H1 (cell line): ENCODE data around the gene NSDHL.

ENCODE experiments used
- BCL11A ChIP-seq, 2 experiments: IDR thresholded peaks; one replicate each; pipeline ENCODE4 v1.6.1; 2011; ENCODE audit warnings: low read depth in 2 of 2, low read length in 2 of 2, mild to moderate bottlenecking in 2 of 2
- CEBPB ChIP-seq: IDR thresholded peaks from 2 replicates; pipeline ENCODE4 v1.6.1; 2012; ENCODE audit warnings: low read depth, low read length
- CTCF ChIP-seq, 3 experiments: IDR thresholded peaks; 1 replicate in 2 of 3; 2 replicates in 1 of 3; pipeline versions ENCODE4 v1.5.1 to v1.6.1; 2011; ENCODE audit warnings: low read length in 3 of 3, mild to moderate bottlenecking in 3 of 3, inconsistent platforms in 2 of 3, low read depth in 1 of 3, moderate library complexity in 1 of 3; ENCODE audit not compliant: insufficient read depth in 1 of 3; ENCODE audit errors: control extremely low read depth in 1 of 3
- EP300 ChIP-seq, 2 experiments: IDR thresholded peaks; 1 replicate in 1 of 2; 2 replicates in 1 of 2; pipeline ENCODE4 v1.6.1; 2011 to 2012; ENCODE audit warnings: low read depth in 2 of 2, low read length in 2 of 2, mild to moderate bottlenecking in 2 of 2, borderline replicate concordance in 1 of 2, inconsistent platforms in 1 of 2, moderate library complexity in 1 of 2
- POLR2A ChIP-seq, 2 experiments: IDR thresholded peaks; 1 replicate in 1 of 2; 2 replicates in 1 of 2; pipeline ENCODE4 v1.6.1; 2011; ENCODE audit warnings: low read depth in 2 of 2, low read length in 2 of 2, mild to moderate bottlenecking in 2 of 2; ENCODE audit errors: control extremely low read depth in 1 of 2
- RBBP5 ChIP-seq: IDR thresholded peaks from 2 replicates; pipeline ENCODE4 v1.7.1; 2012; ENCODE audit warnings: low read depth, mild to moderate bottlenecking, inconsistent platforms, low read length, moderate library complexity, borderline replicate concordance
- RFX5 ChIP-seq: IDR thresholded peaks from 2 replicates; pipeline ENCODE4 v1.6.1; 2011; ENCODE audit warnings: low read depth, low read length, improper control_type of control experiment, borderline replicate concordance

DNA sequence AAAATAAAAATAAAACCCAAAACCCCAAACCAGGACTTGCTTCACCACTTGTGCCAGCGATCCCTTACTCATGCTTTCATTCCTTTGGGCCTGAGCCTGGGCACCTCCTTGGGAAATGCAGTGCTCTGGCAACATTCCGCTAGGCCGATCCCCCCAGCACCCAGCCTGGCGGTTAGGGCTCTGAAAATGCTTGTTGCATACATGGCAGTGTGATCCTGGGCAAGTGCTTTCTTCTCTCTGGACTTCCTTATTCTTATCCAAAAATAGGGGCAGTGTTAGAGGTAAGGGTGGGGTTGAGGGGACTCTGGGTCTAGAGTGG is 71.6 kb downstream of the NSDHL start:
- TF ChIP-seq CTCF (IDR thresholded peaks at IDR 0.05; ENCODE audit: control extremely low read depth in 1 of 3, insufficient read depth in 1 of 3, low read depth in 1 of 3, low read length in 3 of 3): no peak
- no peak for TF ChIP-seq BCL11A (IDR thresholded peaks at IDR 0.05; ENCODE audit: low read depth in 2 of 2, low read length in 2 of 2)
- no peak for TF ChIP-seq RFX5
- no peak for TF ChIP-seq POLR2A (IDR thresholded peaks at IDR 0.05; ENCODE audit: control extremely low read depth in 1 of 2, low read depth in 2 of 2, low read length in 2 of 2)
- no peak for TF ChIP-seq RBBP5
- no peak for TF ChIP-seq CEBPB
- no peak for TF ChIP-seq EP300 (IDR thresholded peaks at IDR 0.05; ENCODE audit: borderline replicate concordance in 1 of 2, low read depth in 2 of 2, low read length in 2 of 2)
